ENCODE results near the gene RGS3.

RGS3 gene

DNA sequence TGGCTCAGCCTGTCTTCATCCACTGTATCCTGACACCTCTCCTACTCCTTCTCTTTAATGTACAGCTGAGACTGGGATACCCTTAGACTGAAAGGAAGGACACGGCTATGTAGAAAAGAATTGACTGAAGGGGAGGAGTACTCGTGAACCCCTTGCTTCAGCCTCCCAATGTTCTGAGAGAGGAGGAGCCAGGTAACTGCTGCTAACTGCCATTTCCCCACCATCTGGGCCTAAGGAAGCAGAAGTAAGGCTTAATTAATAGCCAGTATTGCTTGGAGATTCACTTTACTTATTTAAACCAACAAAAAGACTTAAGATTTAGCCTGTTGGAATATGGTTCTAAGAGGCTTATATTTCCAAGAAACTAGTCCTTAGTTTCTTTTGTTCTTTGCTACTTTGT lies 18.8 kb upstream of the RGS3 start:
- peaks cover 0 to 20% (median 0%) of the 10 kb centered on the region in 4 donors for H3K4me1 ChIP-seq
- H3K27me3 ChIP-seq: no peaks in the 10 kb centered on the region
- TF ChIP-seq, protein P1, sequence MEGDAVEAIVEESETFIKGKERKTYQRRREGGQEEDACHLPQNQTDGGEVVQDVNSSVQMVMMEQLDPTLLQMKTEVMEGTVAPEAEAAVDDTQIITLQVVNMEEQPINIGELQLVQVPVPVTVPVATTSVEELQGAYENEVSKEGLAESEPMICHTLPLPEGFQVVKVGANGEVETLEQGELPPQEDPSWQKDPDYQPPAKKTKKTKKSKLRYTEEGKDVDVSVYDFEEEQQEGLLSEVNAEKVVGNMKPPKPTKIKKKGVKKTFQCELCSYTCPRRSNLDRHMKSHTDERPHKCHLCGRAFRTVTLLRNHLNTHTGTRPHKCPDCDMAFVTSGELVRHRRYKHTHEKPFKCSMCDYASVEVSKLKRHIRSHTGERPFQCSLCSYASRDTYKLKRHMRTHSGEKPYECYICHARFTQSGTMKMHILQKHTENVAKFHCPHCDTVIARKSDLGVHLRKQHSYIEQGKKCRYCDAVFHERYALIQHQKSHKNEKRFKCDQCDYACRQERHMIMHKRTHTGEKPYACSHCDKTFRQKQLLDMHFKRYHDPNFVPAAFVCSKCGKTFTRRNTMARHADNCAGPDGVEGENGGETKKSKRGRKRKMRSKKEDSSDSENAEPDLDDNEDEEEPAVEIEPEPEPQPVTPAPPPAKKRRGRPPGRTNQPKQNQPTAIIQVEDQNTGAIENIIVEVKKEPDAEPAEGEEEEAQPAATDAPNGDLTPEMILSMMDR (IDR thresholded peaks at IDR 0.05): no peak
- no peaks in the 10 kb centered on the region for H3K36me3 ChIP-seq
- H3K27ac ChIP-seq: no peak overlapping the region
- no peak overlapping the region for H3K4me3 ChIP-seq
- intact Hi-C loops (cut with DNase I; ENCODE audit: low total_unique reads): loop anchor here (2.0 kb wide), 1 partner anchor 212 kb away; no protein-coding TSS in a partner anchor
- H3K9me3 ChIP-seq: no peaks in the 10 kb centered on the region
- DNase-seq: no peak

DNA sequence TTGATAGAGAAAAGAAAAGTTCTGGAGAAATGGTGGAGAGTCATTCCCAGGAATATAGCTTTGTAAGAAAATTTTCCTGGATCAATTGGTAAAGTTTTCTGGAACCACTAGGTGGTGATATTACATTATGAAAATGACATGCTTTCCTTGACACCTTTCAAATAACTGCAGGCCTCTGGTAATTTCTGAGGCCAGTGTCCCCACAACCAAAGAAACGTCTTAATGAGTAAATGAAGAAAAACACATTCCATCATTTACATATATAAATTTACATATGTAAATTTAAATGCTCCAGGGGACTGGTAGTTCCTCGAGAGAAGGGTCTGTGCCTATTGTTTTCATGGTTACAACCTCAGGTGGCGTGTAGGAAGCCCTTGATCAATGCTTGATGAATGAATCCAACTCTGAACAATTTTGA lies 17.2 kb upstream of the RGS3 start:
- H3K4me3 ChIP-seq: no peak overlapping the region
- intact Hi-C loops (cut with DNase I; ENCODE audit: low total_unique reads): loop anchor here (2.0 kb wide), 1 partner anchor 144 kb away; no protein-coding TSS in a partner anchor
- no peaks in the 10 kb centered on the region for H3K36me3 ChIP-seq
- no peaks in the 10 kb centered on the region for H3K9me3 ChIP-seq
- TF ChIP-seq, protein P1 (IDR thresholded peaks at IDR 0.05): peak; percentile 54 to 83
- H3K27ac ChIP-seq: peak overlapping the region; percentile 5 to 49
- H3K27me3 ChIP-seq: no peaks in the 10 kb centered on the region
- DNase-seq: no peak
- peaks cover 0 to 35% (median 0%) of the 10 kb centered on the region in 4 donors for H3K4me1 ChIP-seq

DNA sequence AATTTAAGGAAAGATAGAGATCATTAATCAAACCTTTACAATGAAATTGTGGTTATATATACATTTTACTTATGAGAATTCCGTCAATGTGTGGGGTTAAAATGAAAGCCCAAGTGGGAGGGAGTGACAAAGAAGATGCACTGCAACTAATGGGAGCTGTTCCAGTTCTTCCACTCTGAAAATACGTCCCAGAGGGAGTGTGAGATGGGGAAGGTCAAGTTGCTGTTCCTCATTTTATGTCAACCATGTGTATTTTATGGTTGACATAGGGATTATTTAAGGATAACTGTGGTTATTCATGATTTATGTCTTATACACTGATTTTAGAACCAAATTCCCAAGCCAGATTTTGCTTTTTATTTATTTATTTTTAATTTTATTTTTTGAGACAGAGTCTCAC lies 14.2 kb upstream of the RGS3 start:
- no peaks in the 10 kb centered on the region for H3K27me3 ChIP-seq
- TF ChIP-seq, protein P1 (IDR thresholded peaks at IDR 0.05): no peak
- no peak for DNase-seq
- H3K4me1 ChIP-seq: peaks cover 0 to 56% (median 7%) of the 10 kb centered on the region in 4 donors
- H3K4me3 ChIP-seq: no peak overlapping the region
- intact Hi-C loops (cut with DNase I; ENCODE audit: low total_unique reads): no loop called here
- H3K36me3 ChIP-seq: no peaks in the 10 kb centered on the region
- H3K27ac ChIP-seq: peak overlapping the region; percentile 51 to 68
- H3K9me3 ChIP-seq: no peaks in the 10 kb centered on the region

DNA sequence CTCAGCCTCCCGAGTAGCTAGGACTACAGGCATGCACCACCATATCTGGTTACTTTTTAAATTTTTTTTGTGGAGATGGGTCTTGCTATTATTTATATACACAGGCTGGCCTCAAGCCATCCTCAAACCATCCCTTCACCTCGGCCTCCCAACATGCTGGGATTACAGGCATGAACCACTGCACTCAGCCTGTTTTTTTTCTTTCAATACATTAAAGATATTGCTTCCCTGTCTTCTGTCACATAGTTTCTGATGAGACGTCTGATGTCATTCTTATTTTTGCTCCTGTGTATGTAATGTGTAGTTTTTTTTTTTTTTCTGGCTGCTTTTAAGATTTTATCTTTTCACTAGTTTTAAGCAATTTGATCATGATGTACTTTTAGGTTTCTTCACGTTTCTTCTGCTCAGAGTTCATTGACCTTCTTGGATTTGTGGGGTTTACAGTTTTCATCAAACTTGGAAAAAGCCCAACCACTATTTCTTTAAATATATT lies 11.4 kb upstream of the RGS3 start:
- no peak for DNase-seq
- TF ChIP-seq, protein P1 (IDR thresholded peaks at IDR 0.05): no peak
- Histone ChIP-seq H3K27ac (peak overlapping the region; percentile 30 to 68), H3K4me1 (peaks cover 3 to 84% (median 34%) of the 10 kb centered on the region in 4 donors), H3K36me3 (no peaks in the 10 kb centered on the region), H3K9me3 (no peaks in the 10 kb centered on the region), H3K27me3 (no peaks in the 10 kb centered on the region), H3K4me3 (no peak overlapping the region)
- intact Hi-C loops (cut with DNase I; ENCODE audit: low total_unique reads): no loop called here

DNA sequence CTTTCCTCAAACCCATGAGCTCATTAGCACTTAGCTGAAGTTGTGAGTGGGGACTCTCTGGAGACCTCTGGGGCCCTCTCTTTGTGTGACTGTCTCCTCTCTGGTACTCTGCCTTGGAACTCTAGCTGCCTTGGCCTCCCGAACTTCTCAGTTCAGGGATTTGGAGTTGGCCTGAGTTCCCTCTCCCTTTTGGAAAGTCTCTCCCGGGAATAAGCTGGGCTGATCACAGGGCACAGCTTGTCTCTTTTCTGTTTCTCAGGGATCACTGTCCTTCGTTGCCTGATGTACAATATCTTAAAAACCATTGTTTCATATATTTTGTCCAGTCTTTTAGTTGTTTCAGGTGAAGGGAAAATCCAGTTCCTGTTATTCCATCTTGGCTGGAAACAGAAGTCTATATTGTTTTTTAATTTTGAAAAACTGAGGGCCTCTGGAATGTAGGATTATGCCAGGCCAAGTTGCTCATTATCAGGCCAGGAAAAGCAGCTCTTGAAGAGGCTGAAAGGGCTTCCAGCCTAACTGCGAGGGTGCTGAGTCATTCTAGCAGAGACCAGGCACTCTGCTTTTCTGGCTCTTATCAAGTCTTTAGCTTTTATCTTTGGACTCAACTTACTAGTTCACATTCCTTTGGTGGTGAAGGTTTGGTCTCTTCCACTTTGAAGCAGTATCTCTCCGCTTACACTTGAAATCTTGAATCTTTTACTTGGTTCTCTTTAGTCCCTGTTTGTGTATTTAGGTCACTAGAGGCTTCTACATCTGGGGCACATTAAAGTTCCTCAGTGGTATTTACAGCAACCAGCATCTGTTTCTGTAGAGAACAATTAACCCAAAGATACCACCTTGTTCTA lies 8.4 kb upstream of the RGS3 start:
- DNase-seq: peak; percentile 52 to 83
- no peaks in the 10 kb centered on the region for H3K9me3 ChIP-seq
- no peaks in the 10 kb centered on the region for H3K36me3 ChIP-seq
- intact Hi-C loops (cut with DNase I; ENCODE audit: low total_unique reads): loop anchor here (1.0 kb wide), 1 partner anchor 110 kb away; no protein-coding TSS in a partner anchor
- H3K4me3 ChIP-seq: peak overlapping the region in 1 of 2 donors; percentile 3
- TF ChIP-seq, protein P1 (IDR thresholded peaks at IDR 0.05): no peak
- H3K27me3 ChIP-seq: no peaks in the 10 kb centered on the region
- H3K4me1 ChIP-seq: peaks cover 3 to 67% (median 36%) of the 10 kb centered on the region in 4 donors
- H3K27ac ChIP-seq: peak overlapping the region; percentile 83 to 89

Measured in tibial artery (tissue), 4 donors.